Activated naive CD4-positive, alpha-beta T cell treated with anti-CD3 and anti-CD28 coated beads, Interleukin-2, amount 50 U/mL, for 24 hours (primary cell): Measurements from ENCODE around the gene ZNF862.
"Not testable (repeated sequence)": the region's sequence is repeated elsewhere in the genome, so short reads cannot be mapped to it uniquely, and the experiment has no call there.

Experiments
- H3K27ac Mint-ChIP-seq: one replicate; pipeline ENCODE4 v1.8.0; 2021; ENCODE audit warnings: mild to moderate bottlenecking, mixed read lengths
- H3K27me3 Mint-ChIP-seq: one replicate; pipeline ENCODE4 v1.8.0; 2021; ENCODE audit warnings: mixed read lengths
- H3K36me3 Mint-ChIP-seq: one replicate; pipeline ENCODE4 v1.8.0; 2021; ENCODE audit warnings: mixed read lengths
- H3K4me1 Mint-ChIP-seq: one replicate; pipeline ENCODE4 v1.8.0; 2021; ENCODE audit warnings: mixed read lengths
- H3K4me3 Mint-ChIP-seq: one replicate; pipeline ENCODE4 v1.8.0; 2021; ENCODE audit warnings: mild to moderate bottlenecking, mixed read lengths
- H3K9me3 Mint-ChIP-seq: one replicate; pipeline ENCODE4 v1.8.0; 2021; ENCODE audit warnings: mixed read lengths

ZNF862 gene

DNA sequence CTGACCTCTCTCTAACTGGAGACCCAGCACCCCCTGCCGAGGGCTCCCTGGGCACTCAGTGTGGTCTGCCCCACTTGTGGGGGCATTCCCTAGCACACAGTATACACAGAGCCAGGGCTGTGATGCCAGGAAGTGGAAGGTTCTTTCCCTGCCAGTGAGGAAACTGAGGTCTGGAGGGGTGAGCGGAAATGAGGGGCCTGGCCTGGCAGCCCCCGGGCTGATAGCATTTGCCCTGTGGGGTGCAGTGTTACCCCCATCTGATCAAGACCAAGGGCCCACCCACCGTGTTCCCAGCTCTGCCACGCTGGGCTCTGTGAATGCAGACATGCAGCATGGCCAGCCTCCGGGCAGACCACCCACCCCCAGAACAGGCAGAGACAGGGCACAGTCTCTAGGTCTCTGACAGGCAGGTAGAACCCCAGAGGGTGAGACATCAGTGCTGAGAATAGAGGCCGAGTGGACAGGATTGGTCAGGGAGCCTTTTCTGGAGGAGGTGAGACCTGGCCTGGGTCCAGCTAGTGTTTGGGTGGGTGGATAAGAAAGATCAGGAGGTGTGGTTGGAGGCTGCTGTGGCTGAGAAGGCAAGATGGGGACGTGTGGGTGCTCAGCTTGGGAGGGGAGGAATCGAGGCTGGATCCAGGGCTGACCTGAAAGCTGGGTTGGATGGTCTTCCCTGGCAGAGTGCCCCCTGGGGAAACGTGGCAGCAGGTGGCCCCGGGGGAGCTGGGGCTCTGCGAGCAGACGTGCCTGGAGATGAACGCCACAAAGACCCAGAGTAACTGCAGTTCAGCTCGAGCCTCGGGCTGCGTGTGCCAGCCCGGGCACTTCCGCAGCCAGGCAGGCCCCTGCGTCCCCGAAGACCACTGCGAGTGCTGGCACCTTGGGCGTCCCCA, 10.8 kb upstream of the ZNF862 start:
- H3K27me3 Mint-ChIP-seq: peaks cover 2% of the 10 kb centered on the region
- H3K36me3 Mint-ChIP-seq: no peaks in the 10 kb centered on the region
- H3K4me3 Mint-ChIP-seq: no peak overlapping the region
- no peak overlapping the region for H3K27ac Mint-ChIP-seq
- no peaks in the 10 kb centered on the region for H3K4me1 Mint-ChIP-seq
- no peaks in the 10 kb centered on the region for H3K9me3 Mint-ChIP-seq

DNA sequence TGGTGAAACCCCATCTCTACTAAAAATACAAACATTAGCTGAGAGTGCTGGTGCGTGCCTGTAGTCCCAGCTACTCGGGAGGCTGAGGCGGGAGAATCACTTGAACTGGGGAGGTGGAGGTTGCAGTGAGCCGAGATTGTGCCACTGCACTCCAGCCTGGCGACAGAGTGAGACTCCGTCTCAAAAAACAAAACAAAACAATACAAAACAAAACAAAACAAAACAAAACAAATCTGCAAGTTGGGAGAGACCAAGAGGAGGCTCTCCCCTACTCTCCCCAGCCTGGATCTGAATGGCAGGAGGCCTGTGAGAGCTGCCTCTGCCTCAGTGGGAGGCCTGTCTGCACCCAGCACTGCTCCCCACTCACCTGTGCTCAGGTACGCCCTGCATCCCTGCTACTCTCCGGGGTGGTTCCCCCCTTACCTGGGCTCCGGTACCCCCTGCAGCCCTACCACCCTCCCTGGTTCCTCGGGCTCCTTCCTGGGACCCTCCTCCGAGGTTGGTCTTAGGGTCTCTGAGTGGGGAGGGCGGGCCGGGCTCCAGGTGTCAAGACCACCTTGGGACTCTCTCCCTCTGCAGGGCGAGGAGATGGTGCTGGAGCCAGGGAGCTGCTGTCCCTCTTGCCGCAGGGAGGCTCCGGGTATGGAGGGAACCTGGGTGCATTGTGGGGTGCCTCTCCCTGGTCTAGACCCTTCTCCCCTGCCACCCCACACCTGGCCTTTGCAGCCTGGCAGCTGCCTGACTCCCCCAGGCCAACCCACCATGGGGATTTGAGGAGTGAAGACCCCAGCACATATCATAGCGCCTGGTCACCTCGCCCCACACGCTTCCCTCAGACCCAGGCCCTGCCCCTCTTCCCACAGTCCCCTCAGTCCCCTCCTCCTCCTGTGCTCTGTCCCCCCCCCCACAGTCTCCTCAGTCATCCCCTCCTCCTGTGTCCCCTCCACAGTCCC, 9.5 kb upstream of the ZNF862 start:
- H3K27me3 Mint-ChIP-seq: peaks cover 2% of the 10 kb centered on the region
- H3K9me3 Mint-ChIP-seq: no peaks in the 10 kb centered on the region
- H3K36me3 Mint-ChIP-seq: no peaks in the 10 kb centered on the region
- no peaks in the 10 kb centered on the region for H3K4me1 Mint-ChIP-seq
- H3K4me3 Mint-ChIP-seq: no peak overlapping the region
- H3K27ac Mint-ChIP-seq: no peak overlapping the region

DNA sequence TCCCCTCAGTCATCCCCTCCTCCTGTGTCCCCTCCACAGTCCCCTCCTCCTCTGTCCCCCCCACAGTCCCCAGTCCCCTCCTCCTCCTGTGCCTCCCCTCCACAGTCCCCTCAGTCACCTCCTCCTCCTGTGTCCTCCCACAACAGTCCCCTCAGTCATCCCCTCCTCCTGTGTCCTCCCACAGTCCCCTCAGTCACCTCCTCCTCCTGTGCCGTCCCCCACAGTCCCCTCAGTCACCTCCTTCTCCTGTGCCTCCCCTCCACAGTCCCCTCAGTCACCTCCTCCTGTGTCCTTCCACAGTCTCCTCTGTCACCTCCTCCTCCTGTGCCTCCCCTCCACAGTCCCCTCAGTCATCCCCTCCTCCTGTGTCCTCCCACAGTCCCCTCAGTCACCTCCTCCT, 7.6 kb upstream of the ZNF862 start:
- H3K4me3 Mint-ChIP-seq, H3K36me3 Mint-ChIP-seq, H3K27me3 Mint-ChIP-seq, H3K9me3 Mint-ChIP-seq, H3K4me1 Mint-ChIP-seq, H3K27ac Mint-ChIP-seq: not testable (repeated sequence)

DNA sequence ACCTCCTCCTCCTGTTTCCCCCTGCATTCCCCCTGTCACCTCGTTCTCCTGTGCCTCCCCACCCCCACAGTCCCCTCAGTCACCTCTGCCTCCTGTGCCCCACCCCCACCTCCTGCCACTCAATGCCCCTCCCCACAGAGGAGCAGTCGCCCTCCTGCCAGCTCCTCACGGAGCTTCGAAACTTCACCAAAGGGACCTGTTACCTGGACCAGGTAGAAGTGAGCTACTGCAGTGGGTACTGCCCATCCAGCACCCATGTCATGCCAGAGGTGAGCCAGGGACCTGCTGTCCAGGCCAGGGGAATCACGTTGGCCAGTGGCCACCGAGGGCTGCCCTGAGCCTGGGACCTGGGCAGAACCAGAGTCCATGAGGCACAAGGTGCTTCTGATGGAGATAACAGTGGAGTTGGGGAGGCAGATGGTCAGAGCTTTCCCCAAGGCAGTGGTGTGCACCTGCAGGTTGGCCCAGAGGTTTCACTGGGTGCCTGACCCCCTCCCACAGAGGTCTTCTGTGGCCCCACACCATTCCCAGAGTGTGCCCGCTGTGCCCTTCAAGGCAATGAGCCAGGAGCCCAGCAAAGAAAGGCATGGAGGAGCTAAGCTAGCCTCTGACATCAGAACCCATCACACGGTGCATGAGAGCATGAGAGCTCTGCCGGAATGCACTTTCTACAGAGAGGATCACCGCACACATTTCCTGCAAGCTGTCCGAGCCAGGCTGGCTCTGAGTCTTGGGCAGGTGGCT, 7.0 kb upstream of the ZNF862 start:
- no peak overlapping the region for H3K4me3 Mint-ChIP-seq
- no peak overlapping the region for H3K27ac Mint-ChIP-seq
- peaks cover 2% of the 10 kb centered on the region for H3K27me3 Mint-ChIP-seq
- H3K4me1 Mint-ChIP-seq: no peaks in the 10 kb centered on the region
- H3K36me3 Mint-ChIP-seq: no peaks in the 10 kb centered on the region
- no peaks in the 10 kb centered on the region for H3K9me3 Mint-ChIP-seq

DNA sequence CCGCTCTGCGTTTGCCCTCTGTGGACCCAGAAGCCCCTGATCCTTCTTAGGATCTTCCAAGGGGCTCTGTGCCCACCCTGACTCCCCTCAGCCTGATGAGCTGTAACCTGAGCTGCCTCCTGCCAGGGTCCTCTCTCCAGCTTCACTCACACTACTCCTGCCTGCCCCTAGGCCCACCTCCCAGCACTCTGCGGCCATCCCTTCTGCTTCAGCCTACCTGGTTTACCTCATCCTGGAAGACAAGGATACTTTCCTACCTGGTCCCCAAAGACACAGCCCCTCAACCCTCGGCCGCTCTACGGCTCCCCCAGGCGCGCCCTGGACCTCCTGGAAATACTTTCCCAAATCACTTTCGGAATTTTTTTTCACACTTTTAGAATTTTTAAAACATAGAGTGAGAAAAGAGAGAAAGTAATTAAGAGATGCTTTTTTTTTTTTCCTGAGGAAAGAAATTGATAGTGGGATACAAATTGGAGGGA, 6.4 kb upstream of the ZNF862 start:
- Mint-ChIP-seq H3K4me3 (no peak overlapping the region), H3K36me3 (no peaks in the 10 kb centered on the region), H3K27ac (no peak overlapping the region), H3K27me3 (peaks cover 2% of the 10 kb centered on the region), H3K4me1 (no peaks in the 10 kb centered on the region), H3K9me3 (no peaks in the 10 kb centered on the region)

DNA sequence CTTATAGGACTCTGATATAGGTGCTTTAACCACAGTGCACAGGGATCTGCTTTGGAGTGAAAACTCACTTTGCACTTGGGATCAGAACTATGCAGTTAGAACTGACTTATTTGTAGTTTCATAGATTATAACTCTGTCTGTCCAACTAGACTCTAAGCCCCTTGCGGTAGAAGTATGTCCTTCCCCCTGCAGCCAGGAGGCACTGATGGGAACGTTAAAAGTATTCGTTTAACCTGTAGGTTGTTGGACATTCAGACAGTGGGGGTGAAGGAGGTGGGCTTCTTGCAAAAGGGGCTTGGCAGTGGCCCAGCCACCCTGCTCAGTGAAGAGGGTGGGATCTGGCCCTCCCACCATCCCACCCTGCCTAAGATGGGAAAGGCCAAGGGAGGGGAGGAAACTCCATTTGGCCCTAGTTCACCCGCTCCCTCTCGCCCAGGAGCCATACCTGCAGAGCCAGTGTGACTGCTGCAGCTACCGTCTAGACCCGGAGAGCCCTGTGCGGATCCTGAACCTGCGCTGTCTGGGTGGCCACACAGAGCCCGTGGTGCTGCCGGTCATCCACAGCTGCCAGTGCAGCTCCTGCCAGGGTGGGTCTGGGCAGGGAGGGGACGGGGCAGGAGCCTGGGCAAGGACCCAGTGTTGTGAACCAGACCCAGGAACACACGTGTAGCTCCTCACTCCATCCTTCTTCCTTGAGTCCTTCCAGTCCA, 5.7 kb upstream of the ZNF862 start:
- no peaks in the 10 kb centered on the region for H3K36me3 Mint-ChIP-seq
- no peaks in the 10 kb centered on the region for H3K9me3 Mint-ChIP-seq
- peaks cover 2% of the 10 kb centered on the region for H3K27me3 Mint-ChIP-seq
- no peak overlapping the region for H3K4me3 Mint-ChIP-seq
- H3K27ac Mint-ChIP-seq: no peak overlapping the region
- H3K4me1 Mint-ChIP-seq: peaks cover under 1% of the 10 kb centered on the region

DNA sequence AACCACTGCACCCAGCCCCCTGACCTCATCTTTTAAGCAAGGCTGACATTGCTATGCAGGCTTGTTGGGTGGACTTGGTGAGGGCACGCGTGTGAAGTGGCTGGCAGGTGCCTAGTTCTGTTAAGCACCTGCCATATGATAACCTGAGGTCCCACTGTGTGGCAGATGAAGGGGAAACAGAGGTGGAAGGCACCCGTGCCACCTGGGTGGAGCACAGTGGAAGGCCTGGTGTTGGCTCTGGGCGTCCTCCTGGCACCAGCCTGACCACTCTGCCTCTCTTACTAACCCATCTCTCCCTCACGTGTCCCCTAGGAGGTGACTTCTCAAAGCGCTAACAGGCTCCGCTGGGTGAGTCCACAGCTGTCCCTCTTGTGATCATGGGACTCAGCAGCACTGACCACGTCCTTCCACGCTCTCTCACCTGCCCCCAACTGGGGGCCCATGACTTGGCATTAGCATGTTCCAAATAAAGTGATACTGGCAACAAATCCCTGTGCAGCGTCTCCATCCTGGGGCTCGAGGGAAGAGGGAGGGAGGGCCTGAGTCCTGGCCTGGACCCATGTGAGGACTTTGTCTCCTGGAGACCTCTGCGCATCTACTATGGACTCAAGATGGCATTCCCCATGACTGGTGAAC, 4.6 kb upstream of the ZNF862 start:
- Mint-ChIP-seq H3K36me3 (no peaks in the 10 kb centered on the region), H3K4me3 (no peak overlapping the region), H3K27me3 (peaks cover 2% of the 10 kb centered on the region), H3K9me3 (no peaks in the 10 kb centered on the region), H3K27ac (no peak overlapping the region), H3K4me1 (peaks cover 7% of the 10 kb centered on the region)

DNA sequence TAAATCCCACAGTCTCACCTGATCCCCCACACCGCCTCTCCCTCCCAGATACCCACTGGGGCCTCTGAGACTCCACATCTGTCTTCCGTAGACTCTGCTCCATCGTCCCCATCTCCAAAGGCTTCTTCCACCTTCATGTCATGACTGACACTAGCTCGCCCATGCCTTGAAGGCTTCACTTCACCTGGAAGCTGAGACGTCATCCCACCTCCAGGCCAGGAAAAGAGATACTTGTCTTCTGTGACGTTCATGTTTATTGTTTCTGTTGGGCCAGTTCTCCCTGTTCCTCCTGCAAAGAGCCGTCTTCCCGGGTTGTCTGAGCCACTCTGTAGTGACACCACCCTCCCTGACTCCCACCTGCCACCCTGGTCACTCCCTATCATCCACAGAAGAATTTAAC, 3.6 kb upstream of the ZNF862 start:
- Mint-ChIP-seq H3K27ac (no peak overlapping the region), H3K36me3 (no peaks in the 10 kb centered on the region), H3K27me3 (peaks cover 2% of the 10 kb centered on the region)

DNA sequence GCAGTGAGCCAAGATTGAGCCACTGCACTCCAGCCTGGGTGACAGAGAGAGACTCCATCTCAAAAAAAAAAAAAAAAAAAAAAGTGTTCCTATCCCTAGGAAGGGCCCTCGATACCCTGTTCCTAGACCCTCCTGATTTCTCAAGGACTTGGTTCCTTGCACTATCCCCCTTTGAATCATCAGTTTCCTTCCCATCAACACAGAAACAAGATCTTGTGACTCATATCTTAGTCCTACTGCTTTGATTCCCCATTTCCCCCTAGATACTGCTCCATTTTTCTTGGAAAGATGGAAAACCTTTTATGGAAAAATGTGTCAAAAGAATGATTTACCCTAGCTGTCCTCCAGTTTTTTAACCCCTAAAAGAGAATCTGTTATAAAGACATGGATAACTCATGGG, 1.7 kb upstream of the ZNF862 start:
- H3K27me3 Mint-ChIP-seq: peaks cover 2% of the 10 kb centered on the region
- H3K36me3 Mint-ChIP-seq: peaks cover 1% of the 10 kb centered on the region
- no peak overlapping the region for H3K4me3 Mint-ChIP-seq
- no peaks in the 10 kb centered on the region for H3K9me3 Mint-ChIP-seq
- peaks cover 30% of the 10 kb centered on the region for H3K4me1 Mint-ChIP-seq
- no peak overlapping the region for H3K27ac Mint-ChIP-seq

More for the DNA sequence above, 3.6 kb upstream of the ZNF862 start:
- Mint-ChIP-seq H3K9me3 (no peaks in the 10 kb centered on the region), H3K4me1 (peaks cover 15% of the 10 kb centered on the region), H3K4me3 (no peak overlapping the region)

DNA sequence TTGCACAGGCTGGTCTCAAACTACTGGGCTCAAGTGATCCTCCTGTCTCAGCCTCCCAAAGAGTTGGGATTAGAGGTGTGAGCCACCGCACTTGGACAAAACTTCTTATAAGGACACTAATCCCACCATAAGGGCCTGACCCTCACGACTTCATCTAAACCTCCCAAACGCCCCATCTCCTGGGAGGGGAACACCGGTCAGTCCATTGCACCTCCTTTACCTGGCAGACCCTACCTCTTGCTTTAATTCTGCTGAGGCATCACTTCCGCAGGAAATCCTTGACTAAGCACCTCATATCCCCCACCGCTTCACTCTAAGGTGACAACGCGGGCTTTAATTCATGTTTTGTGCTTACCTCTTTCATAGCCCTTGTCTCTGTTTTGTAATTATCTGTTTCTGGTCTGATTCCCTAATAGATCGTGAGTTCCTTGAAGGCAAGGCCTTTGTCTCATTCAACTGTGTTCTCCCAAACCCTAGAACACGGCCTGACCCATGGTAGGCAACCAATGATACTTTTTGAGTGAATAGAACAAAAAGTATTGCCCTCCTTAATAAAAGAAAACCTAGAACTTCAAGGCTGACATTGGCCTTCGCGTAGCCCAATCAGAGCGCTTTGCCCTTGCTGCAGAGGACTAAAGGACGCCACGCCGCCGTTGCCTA, 481 bp upstream of the ZNF862 start:
- peak overlapping the region; percentile 91 for H3K4me3 Mint-ChIP-seq
- H3K36me3 Mint-ChIP-seq: peaks cover 1% of the 10 kb centered on the region
- no peaks in the 10 kb centered on the region for H3K27me3 Mint-ChIP-seq
- peaks cover 38% of the 10 kb centered on the region for H3K4me1 Mint-ChIP-seq
- peak overlapping the region; percentile 92 for H3K27ac Mint-ChIP-seq
- no peaks in the 10 kb centered on the region for H3K9me3 Mint-ChIP-seq

DNA sequence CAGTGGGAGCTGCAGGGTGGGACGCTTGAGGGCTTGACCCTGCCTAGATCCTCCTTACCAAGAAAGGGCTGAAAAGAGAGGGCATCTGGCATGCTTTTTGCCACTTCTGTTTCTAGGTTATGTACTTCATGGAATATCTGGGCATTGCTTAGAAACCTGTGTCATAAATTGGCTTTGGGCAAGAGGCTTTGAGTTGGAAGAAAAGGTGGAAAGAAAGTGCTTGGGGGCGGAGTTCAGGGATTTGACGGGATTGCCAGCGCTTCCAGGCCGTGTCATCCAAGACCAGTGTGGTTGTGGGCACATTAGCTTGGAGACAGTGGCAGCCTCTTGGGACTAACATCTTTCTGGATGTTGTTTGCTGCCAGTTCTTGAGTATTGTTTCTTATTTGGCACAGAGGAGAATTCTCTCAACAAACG, 825 bp downstream of the ZNF862 start:
- Mint-ChIP-seq H3K36me3 (peaks cover 1% of the 10 kb centered on the region), H3K4me1 (peaks cover 43% of the 10 kb centered on the region), H3K9me3 (no peaks in the 10 kb centered on the region), H3K27ac (peak overlapping the region; percentile 81), H3K4me3 (peak overlapping the region; percentile 88), H3K27me3 (no peaks in the 10 kb centered on the region)

DNA sequence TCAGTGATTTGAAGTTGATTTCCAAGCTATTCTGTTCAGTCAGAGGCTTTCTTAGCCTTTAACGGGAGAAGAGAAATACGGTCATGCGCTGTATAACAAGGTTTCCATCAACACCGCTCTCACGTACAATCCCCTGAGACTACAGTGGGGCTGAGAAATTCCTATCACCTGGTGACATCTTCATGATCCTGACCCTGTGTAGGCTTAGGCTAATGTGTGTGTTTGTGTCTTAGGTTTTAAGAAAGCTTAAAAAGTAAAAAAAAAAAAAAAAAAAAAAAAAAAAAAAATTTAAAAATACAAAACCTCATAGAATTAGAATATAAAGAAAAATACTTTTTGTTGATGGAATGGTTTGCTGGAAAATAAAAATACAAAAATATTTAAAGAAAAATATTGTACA, 1.8 kb downstream of the ZNF862 start:
- H3K9me3 Mint-ChIP-seq: no peaks in the 10 kb centered on the region
- H3K27me3 Mint-ChIP-seq: no peaks in the 10 kb centered on the region
- H3K27ac Mint-ChIP-seq: no peak overlapping the region
- H3K36me3 Mint-ChIP-seq: peaks cover 3% of the 10 kb centered on the region
- peak overlapping the region; percentile 88 for H3K4me3 Mint-ChIP-seq
- peaks cover 51% of the 10 kb centered on the region for H3K4me1 Mint-ChIP-seq

DNA sequence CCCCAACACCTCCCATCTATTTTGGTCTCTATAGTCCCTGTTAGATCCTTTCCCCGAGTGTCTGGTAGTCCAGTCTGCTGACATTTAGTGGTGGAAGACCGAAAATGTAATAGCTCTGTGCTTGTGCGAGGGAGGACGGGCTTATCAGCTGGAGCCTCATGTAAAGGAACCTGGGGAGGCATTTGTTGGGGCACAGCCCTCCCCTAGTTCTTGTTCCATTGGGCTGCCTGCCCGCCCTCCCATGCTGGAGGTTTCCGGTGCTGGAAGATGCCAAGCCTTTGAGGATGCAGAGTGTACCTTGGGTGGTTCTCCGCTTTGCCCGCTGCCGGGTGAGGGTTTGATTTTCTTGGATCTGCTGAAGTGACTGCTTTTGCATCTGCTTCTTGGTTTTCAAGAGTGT, 5.4 kb downstream of the ZNF862 start:
- Mint-ChIP-seq H3K27ac (no peak overlapping the region), H3K27me3 (no peaks in the 10 kb centered on the region), H3K9me3 (no peaks in the 10 kb centered on the region), H3K36me3 (peaks cover 3% of the 10 kb centered on the region), H3K4me1 (peaks cover 69% of the 10 kb centered on the region), H3K4me3 (no peak overlapping the region)

DNA sequence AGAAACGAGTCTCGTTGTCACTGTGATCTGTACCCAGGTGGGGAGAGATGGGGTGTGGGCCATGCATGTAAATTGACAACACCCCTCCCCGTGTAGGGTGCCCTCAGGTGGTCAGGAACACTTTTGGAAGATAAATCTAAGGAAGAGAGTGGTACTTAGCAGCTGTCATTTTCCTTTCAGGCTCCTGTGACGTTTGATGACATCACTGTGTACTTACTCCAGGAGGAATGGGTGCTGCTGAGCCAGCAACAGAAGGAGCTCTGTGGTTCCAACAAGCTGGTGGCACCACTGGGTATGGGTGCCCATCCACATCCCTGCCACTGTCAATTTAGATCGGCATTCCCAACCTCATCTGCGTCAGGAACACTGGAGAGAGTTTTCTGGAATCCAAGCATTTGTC, 6.3 kb downstream of the ZNF862 start:
- H3K36me3 Mint-ChIP-seq: peaks cover 4% of the 10 kb centered on the region
- no peak overlapping the region for H3K4me3 Mint-ChIP-seq
- H3K9me3 Mint-ChIP-seq: no peaks in the 10 kb centered on the region
- no peak overlapping the region for H3K27ac Mint-ChIP-seq
- H3K27me3 Mint-ChIP-seq: no peaks in the 10 kb centered on the region
- peaks cover 62% of the 10 kb centered on the region for H3K4me1 Mint-ChIP-seq
